ENCODE data around the gene KCNB1. TPM values are rescaled to one million over a fixed set of nuclear protein-coding genes. Genes with fewer than 3 reads are reported as not detected.

The KCNB1 gene
- polyA plus RNA-seq, 1 donor from 2014 or later, result 3.6 TPM

DNA sequence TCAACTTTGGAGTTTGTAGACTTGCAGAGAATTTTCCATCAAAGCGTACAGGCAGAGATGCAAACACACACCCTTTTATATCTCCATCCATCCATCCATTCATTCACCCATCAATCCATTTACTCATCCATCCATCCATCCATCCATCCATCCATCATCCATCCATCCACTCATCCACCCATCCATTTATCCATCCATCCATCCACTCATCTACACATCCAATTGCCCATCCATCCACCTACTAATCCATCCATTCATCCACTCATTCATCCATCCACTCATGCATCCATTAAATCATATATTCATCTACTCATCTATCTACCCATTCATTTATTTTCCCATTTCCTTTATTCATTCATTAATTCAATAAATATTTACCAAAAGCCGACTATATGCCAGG is 52.1 kb downstream of the KCNB1 start:
- no peak for TF ChIP-seq EZH2 (IDR thresholded peaks at IDR 0.05; ENCODE audit: borderline replicate concordance, insufficient read depth, low read length, poor library complexity, severe bottlenecking)
- Histone ChIP-seq H3K27me3 (ENCODE audit: insufficient read depth, low read depth, low read length) (no peaks in the 10 kb centered on the region), H3K4me2 (ENCODE audit: low read length) (no peak overlapping the region), H4K20me1 (ENCODE audit: insufficient read depth) (no peaks in the 10 kb centered on the region), H3K27ac (ENCODE audit: low read length) (no peak overlapping the region), H3K36me3 (ENCODE audit: insufficient read depth, low read length) (no peaks in the 10 kb centered on the region), H2AFZ (ENCODE audit: low read depth, low read length) (no peak overlapping the region), H3K9ac (ENCODE audit: low read length) (no peak overlapping the region), H3K9me2 (ENCODE audit: insufficient read depth, low read length) (no peaks in the 10 kb centered on the region), H3K9me3 (ENCODE audit: low read length) (no peaks in the 10 kb centered on the region), H3K4me3 (ENCODE audit: low read length) (no peak overlapping the region), H3K79me2 (replicated peaks; ENCODE audit: insufficient read depth, low read length) (no peaks in the 10 kb centered on the region), H3F3A (ENCODE audit: insufficient read depth, low read length, poor library complexity, severe bottlenecking) (peaks cover 5% of the 10 kb centered on the region)

- no peak overlapping the region for H2AFZ ChIP-seq (ENCODE audit: low read depth, low read length)
- no peak overlapping the region for H3K27ac ChIP-seq (ENCODE audit: low read length)
- no peak overlapping the region for H3K4me3 ChIP-seq (ENCODE audit: low read length)
Observed at GRCh38 chr20:49427751-49428518, 54.5 kb downstream of the KCNB1 start.

More at GRCh38 chr20:49427751-49428518, 54.5 kb downstream of the KCNB1 start:
- H3K9me3 ChIP-seq (ENCODE audit: low read length), result no peaks in the 10 kb centered on the region
- no peaks in the 10 kb centered on the region for H3K27me3 ChIP-seq (ENCODE audit: insufficient read depth, low read depth, low read length)
- TF ChIP-seq CTCF (IDR thresholded peaks at IDR 0.05; ENCODE audit: poor library complexity, severe bottlenecking) (no peak), POLR2AphosphoS5 (IDR thresholded peaks at IDR 0.05) (no peak), RAD21 (conservative IDR thresholded peaks at IDR 0.05) (no peak), MXI1 (conservative IDR thresholded peaks at IDR 0.05; ENCODE audit: poor library complexity, severe bottlenecking) (no peak), TAF1 (IDR thresholded peaks at IDR 0.05; ENCODE audit: low read depth) (no peak), REST (IDR thresholded peaks at IDR 0.05; ENCODE audit: borderline replicate concordance) (no peak), EP300 (conservative IDR thresholded peaks at IDR 0.05; ENCODE audit: poor library complexity, severe bottlenecking) (no peak), SMC3 (conservative IDR thresholded peaks at IDR 0.05; ENCODE audit: poor library complexity) (no peak), EZH2 (IDR thresholded peaks at IDR 0.05; ENCODE audit: borderline replicate concordance, insufficient read depth, low read length, poor library complexity, severe bottlenecking) (no peak)
- no peaks in the 10 kb centered on the region for H3K36me3 ChIP-seq (ENCODE audit: insufficient read depth, low read length)
- H4K20me1 ChIP-seq (ENCODE audit: insufficient read depth), result no peaks in the 10 kb centered on the region
- H3K4me2 ChIP-seq (ENCODE audit: low read length), result no peak overlapping the region
- H3K9ac ChIP-seq (ENCODE audit: low read length), result no peak overlapping the region
- H3K79me2 ChIP-seq (replicated peaks; ENCODE audit: insufficient read depth, low read length), result no peaks in the 10 kb centered on the region
- H3K9me2 ChIP-seq (ENCODE audit: insufficient read depth, low read length), result no peaks in the 10 kb centered on the region
- peaks cover 5% of the 10 kb centered on the region for H3F3A ChIP-seq (ENCODE audit: insufficient read depth, low read length, poor library complexity, severe bottlenecking)
